ENCODE data around the gene NPB. TPM values are rescaled to one million over a fixed set of nuclear protein-coding genes. Genes with fewer than 3 reads are reported as not detected.

Gene NPB
- total RNA-seq, 2 experiments from 2014 or later = 0.20 TPM; not detected in 1

- Histone ChIP-seq H3K36me3 (ENCODE audit: insufficient read depth, low read length) (peaks cover 14% of the 10 kb centered on the region), H3K27me3 (ENCODE audit: control insufficient read depth in 1 of 2, insufficient read depth in 2 of 2, low read length in 2 of 2) (no peaks in the 10 kb centered on the region), H3K9me3 (ENCODE audit: control insufficient read depth in 1 of 2, insufficient read depth in 1 of 2, low read length in 2 of 2) (no peaks in the 10 kb centered on the region), H3K4me3 (ENCODE audit: low read length) (no peak overlapping the region), H3K27ac (ENCODE audit: low read depth in 1 of 2, low read length in 2 of 2) (no peak overlapping the region), H3K4me1 (ENCODE audit: insufficient read depth, low read length) (peaks cover 3% of the 10 kb centered on the region)
- Mint-ChIP-seq H3K4me3 (no peak overlapping the region), H3K27me3 (no peaks in the 10 kb centered on the region), H3K36me3 (ENCODE audit: low read depth) (peaks cover 32% of the 10 kb centered on the region), H3K9me3 (no peaks in the 10 kb centered on the region), H3K27ac (no peak overlapping the region), H3K4me1 (ENCODE audit: low read depth) (peaks cover 12% of the 10 kb centered on the region)
- ATAC-seq (ENCODE audit: poor library complexity) (no peak), DNase-seq (no peak)
- intact Hi-C loops (cut with DNase I, micrococcal nuclease) = no loop called here
- ChIA-PET POLR2A (no interaction called here), CTCF (interaction anchor here (0.9 to 1.3 kb wide), 2 partner anchors 12 to 144 kb away, joined by 3 to 4 read pairs; partner anchors contain the start of gene CENPX)
- TF ChIP-seq, protein P1, sequence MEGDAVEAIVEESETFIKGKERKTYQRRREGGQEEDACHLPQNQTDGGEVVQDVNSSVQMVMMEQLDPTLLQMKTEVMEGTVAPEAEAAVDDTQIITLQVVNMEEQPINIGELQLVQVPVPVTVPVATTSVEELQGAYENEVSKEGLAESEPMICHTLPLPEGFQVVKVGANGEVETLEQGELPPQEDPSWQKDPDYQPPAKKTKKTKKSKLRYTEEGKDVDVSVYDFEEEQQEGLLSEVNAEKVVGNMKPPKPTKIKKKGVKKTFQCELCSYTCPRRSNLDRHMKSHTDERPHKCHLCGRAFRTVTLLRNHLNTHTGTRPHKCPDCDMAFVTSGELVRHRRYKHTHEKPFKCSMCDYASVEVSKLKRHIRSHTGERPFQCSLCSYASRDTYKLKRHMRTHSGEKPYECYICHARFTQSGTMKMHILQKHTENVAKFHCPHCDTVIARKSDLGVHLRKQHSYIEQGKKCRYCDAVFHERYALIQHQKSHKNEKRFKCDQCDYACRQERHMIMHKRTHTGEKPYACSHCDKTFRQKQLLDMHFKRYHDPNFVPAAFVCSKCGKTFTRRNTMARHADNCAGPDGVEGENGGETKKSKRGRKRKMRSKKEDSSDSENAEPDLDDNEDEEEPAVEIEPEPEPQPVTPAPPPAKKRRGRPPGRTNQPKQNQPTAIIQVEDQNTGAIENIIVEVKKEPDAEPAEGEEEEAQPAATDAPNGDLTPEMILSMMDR (IDR thresholded peaks at IDR 0.05) = no peak
Measured at GRCh38 chr17:81878294-81878693, 23.7 kb upstream of the NPB start.

DNA sequence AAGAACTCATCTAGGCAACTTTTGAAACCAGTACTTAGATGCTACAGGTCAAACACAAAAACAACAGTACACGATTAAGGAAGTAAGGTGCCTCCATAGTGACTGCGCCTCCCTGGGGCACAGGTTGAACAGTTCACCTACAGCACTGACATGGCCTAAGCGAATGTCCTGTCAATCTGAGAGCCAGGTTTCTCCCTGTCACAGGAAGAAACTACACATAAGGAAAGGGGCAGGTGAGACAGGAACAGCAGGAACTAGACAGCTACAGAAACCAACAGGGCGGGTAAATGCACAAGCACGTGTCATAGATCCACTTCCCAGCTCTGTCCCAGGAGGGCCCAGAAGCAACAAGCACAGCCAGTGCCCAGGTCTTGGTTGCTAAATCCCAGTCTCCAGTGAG, 22.9 kb upstream of the NPB start:
- peaks cover 39% of the 10 kb centered on the region for H3K36me3 Mint-ChIP-seq (ENCODE audit: low read depth)
- peaks cover 6% of the 10 kb centered on the region for H3K4me1 Mint-ChIP-seq (ENCODE audit: low read depth)
- H3K4me3 ChIP-seq (ENCODE audit: low read length) = no peak overlapping the region
- no peaks in the 10 kb centered on the region for H3K4me1 ChIP-seq (ENCODE audit: insufficient read depth, low read length)
- intact Hi-C loops (cut with DNase I, micrococcal nuclease) = no loop called here
- CTCF ChIA-PET = no interaction called here
- H3K27ac Mint-ChIP-seq = no peak overlapping the region
- H3K9me3 Mint-ChIP-seq = no peaks in the 10 kb centered on the region
- TF ChIP-seq, protein P1 (IDR thresholded peaks at IDR 0.05) = no peak
- H3K27me3 ChIP-seq (ENCODE audit: control insufficient read depth in 1 of 2, insufficient read depth in 2 of 2, low read length in 2 of 2) = no peaks in the 10 kb centered on the region
- peaks cover 15% of the 10 kb centered on the region for H3K36me3 ChIP-seq (ENCODE audit: insufficient read depth, low read length)
- H3K9me3 ChIP-seq (ENCODE audit: control insufficient read depth in 1 of 2, insufficient read depth in 1 of 2, low read length in 2 of 2) = no peaks in the 10 kb centered on the region
- H3K27me3 Mint-ChIP-seq = no peaks in the 10 kb centered on the region
- POLR2A ChIA-PET = no interaction called here
- H3K4me3 Mint-ChIP-seq = no peak overlapping the region
- DNase-seq = no peak
- ATAC-seq (ENCODE audit: poor library complexity) = no peak
- H3K27ac ChIP-seq (ENCODE audit: low read depth in 1 of 2, low read length in 2 of 2) = no peak overlapping the region

- intact Hi-C loops (cut with DNase I, micrococcal nuclease) = no loop called here
- no peak overlapping the region for H3K27ac ChIP-seq (ENCODE audit: low read depth in 1 of 2, low read length in 2 of 2)
- TF ChIP-seq, protein P1 (IDR thresholded peaks at IDR 0.05) = no peak
- Mint-ChIP-seq H3K36me3 (ENCODE audit: low read depth) (peaks cover 77% of the 10 kb centered on the region), H3K9me3 (no peaks in the 10 kb centered on the region), H3K4me3 (no peak overlapping the region), H3K4me1 (ENCODE audit: low read depth) (peaks cover 5% of the 10 kb centered on the region), H3K27me3 (no peaks in the 10 kb centered on the region), H3K27ac (peak overlapping the region; percentile 39)
- no peaks in the 10 kb centered on the region for H3K27me3 ChIP-seq (ENCODE audit: control insufficient read depth in 1 of 2, insufficient read depth in 2 of 2, low read length in 2 of 2)
- no peak for DNase-seq
- peaks cover 56% of the 10 kb centered on the region for H3K36me3 ChIP-seq (ENCODE audit: insufficient read depth, low read length)
- ATAC-seq (ENCODE audit: poor library complexity) = no peak
- CTCF ChIA-PET = no interaction called here
- no peak overlapping the region for H3K4me3 ChIP-seq (ENCODE audit: low read length)
- no peaks in the 10 kb centered on the region for H3K9me3 ChIP-seq (ENCODE audit: control insufficient read depth in 1 of 2, insufficient read depth in 1 of 2, low read length in 2 of 2)
- POLR2A ChIA-PET = no interaction called here
- H3K4me1 ChIP-seq (ENCODE audit: insufficient read depth, low read length) = peaks cover 4% of the 10 kb centered on the region
Measured at GRCh38 chr17:81884520-81884919, 17.5 kb upstream of the NPB start.
